ENCODE results near the gene EVI5.
"Not testable (repeated sequence)": the region's sequence is repeated elsewhere in the genome, so short reads cannot be mapped to it uniquely, and the experiment has no call there.

Gene EVI5

GRCh38 chr1:92567211-92567868 is 217.6 kb downstream of the EVI5 start:
- peak; percentile 52 for DNase-seq

- no peak for DNase-seq
These were observed 221.3 kb downstream of the EVI5 start for GRCh38 chr1:92563457-92564216.

GRCh38 chr1:92556350-92556749 is 228.6 kb downstream of the EVI5 start:
- DNase-seq, result no peak

- DNase-seq, result no peak
These were observed 230.7 kb downstream of the EVI5 start for GRCh38 chr1:92554216-92554615.

- no peak for DNase-seq
These were observed 233.0 kb downstream of the EVI5 start for GRCh38 chr1:92551916-92552315.

- DNase-seq, result no peak
These were observed 240.1 kb downstream of the EVI5 start for GRCh38 chr1:92544756-92545165.

GRCh38 chr1:92543131-92544055 is 241.5 kb downstream of the EVI5 start:
- DNase-seq, result no peak

- DNase-seq, result no peak
These were observed 246.4 kb downstream of the EVI5 start for GRCh38 chr1:92538413-92539061.

- DNase-seq, result peak; percentile 36
These were observed 246.9 kb downstream of the EVI5 start for GRCh38 chr1:92538048-92538412.

- peak; percentile 16 for DNase-seq
These were observed 247.7 kb downstream of the EVI5 start for GRCh38 chr1:92536980-92537884.

- no peak for DNase-seq
These were observed 248.5 kb downstream of the EVI5 start for GRCh38 chr1:92536211-92536979.

- not testable (repeated sequence) for DNase-seq
These were observed 252.5 kb downstream of the EVI5 start for GRCh38 chr1:92532371-92532770.

- not testable (repeated sequence) for DNase-seq
These were observed 253.0 kb downstream of the EVI5 start for GRCh38 chr1:92531939-92532338.

GRCh38 chr1:92527670-92528069 is 257.2 kb downstream of the EVI5 start:
- no peak for DNase-seq

- not testable (repeated sequence) for DNase-seq
These were observed 259.8 kb downstream of the EVI5 start for GRCh38 chr1:92524944-92525590.

GRCh38 chr1:92519043-92519442 is 265.9 kb downstream of the EVI5 start:
- DNase-seq, result no peak

GRCh38 chr1:92516574-92516973 is 268.3 kb downstream of the EVI5 start:
- DNase-seq, result no peak

GRCh38 chr1:92515796-92516201 is 269.1 kb downstream of the EVI5 start:
- DNase-seq, result peak; percentile 31

- DNase-seq, result no peak
These were observed 273.4 kb downstream of the EVI5 start for GRCh38 chr1:92511541-92511940.

- no peak for DNase-seq
These were observed 275.3 kb downstream of the EVI5 start for GRCh38 chr1:92509619-92510018.
